ENCODE measurements around the gene CDH4. TPM values are rescaled to one million over a fixed set of nuclear protein-coding genes. Genes with fewer than 3 reads are reported as not detected.

CDH4 gene
- total and polyA plus RNA-seq, 2 of the 8 experiments (the other 6 are each of a cell fraction or from before 2014, with no cell fraction given), result 4.3 to 7.9 TPM

DNA sequence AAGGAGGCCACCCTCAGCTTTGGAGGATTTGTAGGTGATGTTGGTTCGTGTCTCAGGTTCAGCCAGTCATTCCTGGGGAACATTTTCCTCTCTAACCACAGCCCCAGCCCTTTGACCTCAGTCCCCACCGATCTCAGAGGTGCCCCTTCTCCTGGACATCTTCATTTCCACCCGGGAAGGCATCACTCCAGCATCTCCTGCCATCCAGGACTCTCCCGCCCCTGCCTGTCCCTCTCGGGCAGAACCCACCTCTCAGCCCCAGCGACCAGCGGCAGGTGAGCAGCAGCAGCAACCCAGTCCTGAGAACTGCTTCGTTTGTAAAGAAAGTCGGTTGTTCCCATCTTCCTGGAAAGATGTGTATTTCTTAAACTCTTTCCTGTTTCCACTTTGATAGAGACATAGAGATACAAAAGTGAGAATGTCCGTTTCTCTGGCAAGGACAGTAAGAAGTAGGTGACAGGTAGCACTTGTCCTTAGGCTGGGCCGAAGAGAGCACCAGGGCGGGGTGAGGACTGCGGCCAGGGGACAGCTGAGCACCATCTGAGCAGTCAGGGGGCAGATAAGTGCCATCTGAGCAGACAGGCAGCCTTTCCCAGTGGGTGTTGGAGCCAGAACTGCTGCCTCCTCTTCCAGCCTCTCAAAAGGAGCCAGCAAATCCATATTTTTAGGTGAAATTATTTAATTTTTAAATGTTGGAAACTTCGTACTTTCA is 142.2 kb downstream of the CDH4 start:
- Histone ChIP-seq H3K79me1 (ENCODE audit: low read depth, low read length) (no peaks in the 10 kb centered on the region; the same call in 1 of the 2 replicates), H3K23ac (ENCODE audit: insufficient read length) (no peak overlapping the region), H3K4me3 (ENCODE audit: extremely low read depth in 1 of 4, insufficient read depth in 2 of 4, low read depth in 3 of 4, low read length in 4 of 4) (no peak overlapping the region), H3K9me3 (ENCODE audit: insufficient read depth in 2 of 2, low read depth in 1 of 2, low read length in 1 of 2) (peaks cover 0 to 5% of the 10 kb centered on the region in 2 experiments; a peak in 1 of 4 replicates), H3K23me2 (ENCODE audit: low read depth, low read length) (no peaks in the 10 kb centered on the region), H2AFZ (ENCODE audit: low read length) (no peak overlapping the region), H3K4me1 (replicated peaks in 1 of 4; ENCODE audit: control insufficient read depth in 3 of 4, insufficient read depth in 4 of 4, low read length in 3 of 4) (peaks cover 0 to 6% (median 4%) of the 10 kb centered on the region in 4 experiments; a peak in 3 of 7 replicates), H4K20me1 (replicated peaks in 1 of 2; ENCODE audit: control insufficient read depth in 1 of 2, insufficient read depth in 2 of 2, low read length in 2 of 2) (peaks cover 0 to 4% of the 10 kb centered on the region in 2 experiments), H3K56ac (replicated peaks; ENCODE audit: insufficient read length, low read depth, low read length) (no peak overlapping the region), H3K4me2 (ENCODE audit: insufficient read depth in 1 of 2, low read depth in 2 of 2, low read length in 2 of 2) (no peak overlapping the region), H3K27ac (ENCODE audit: low read depth, low read length) (no peak overlapping the region), H2BK12ac (ENCODE audit: low read depth, low read length) (0 out of 2 replicates have a peak overlapping the region, but pooled peaks have one; percentile 55), H2BK120ac (replicated peaks; ENCODE audit: low read depth, low read length) (no peak overlapping the region), H4K5ac (ENCODE audit: insufficient read length, low read depth, low read length) (no peak overlapping the region), H3K27me3 (replicated peaks in 1 of 4; ENCODE audit: control insufficient read depth in 3 of 4, extremely low read depth in 1 of 4, insufficient read depth in 3 of 4, low read length in 3 of 4) (no peaks in the 10 kb centered on the region; a peak in 2 of 7 replicates), H4K91ac (replicated peaks; ENCODE audit: insufficient read length, low read length) (no peak overlapping the region), H4K8ac (ENCODE audit: extremely low read depth, insufficient read depth, low read length) (no peak overlapping the region), H3K14ac (ENCODE audit: insufficient read length) (no peak overlapping the region), H3K4ac (replicated peaks; ENCODE audit: insufficient read length, low read depth, low read length) (no peak overlapping the region), H2AK5ac (ENCODE audit: low read depth, low read length) (no peak overlapping the region; the same call in 1 of the 2 replicates), H3K18ac (ENCODE audit: extremely low read depth, low read length) (no peak overlapping the region), H3K36me3 (ENCODE audit: control insufficient read depth in 2 of 4, insufficient read depth in 4 of 4, low read length in 3 of 4) (no peaks in the 10 kb centered on the region), H2BK5ac (ENCODE audit: low read depth, low read length) (no peak overlapping the region), H2BK20ac (ENCODE audit: low read length) (no peak overlapping the region), H3K9ac (replicated peaks in 1 of 4; ENCODE audit: extremely low read depth in 1 of 4, low read depth in 3 of 4, low read length in 3 of 4) (no peak overlapping the region), H2BK15ac (ENCODE audit: low read length) (no peak overlapping the region), H3K79me2 (ENCODE audit: control insufficient read depth in 1 of 2, insufficient read depth in 2 of 2, low read length in 2 of 2) (no peaks in the 10 kb centered on the region)
- ChIA-PET POLR2A (ENCODE audit: partially characterized antibody) (interaction anchor here (1.0 kb wide), 1 partner anchor 41 kb away, joined by 3 read pairs; no protein-coding TSS in a partner anchor), CTCF (ENCODE audit: partially characterized antibody) (no interaction called here)
- WGBS, 2 experiments (ENCODE audit: extremely low coverage in 1 of 2, insufficient coverage in 1 of 2, insufficient read length in 1 of 2, insufficient replicate concordance in 2 of 2, low coverage in 1 of 2, low lambda C conversion rate in 2 of 2, missing lambda C conversion rate in 1 of 2), result 91% methylated on average over 14 of the region's 14 CpGs; no CpG with 5 or more reads in 1 of the 2 experiments
- no peak for FAIRE-seq
- no peak for DNase-seq (ENCODE audit: low read depth in 1 of 2, low spot score in 2 of 2)
- TF ChIP-seq CTBP2 (IDR thresholded peaks at IDR 0.05; ENCODE audit: borderline replicate concordance, insufficient read depth, insufficient read length, low read length) (no peak), CREB1 (IDR thresholded peaks at IDR 0.05) (no peak), TAF1 (IDR thresholded peaks at IDR 0.05; ENCODE audit: low read depth, low read length) (no peak)

Measured in H1 (cell line).